GM19023 (cell line): ENCODE measurements around the gene GATAD2B.

Experiments
- ATAC-seq: cut with Tn5 transposase; IDR thresholded peaks from one replicate; pipeline ENCODE4 v1.9.1; 2021; ENCODE audit warnings: mild to moderate bottlenecking, moderate library complexity; ENCODE audit not compliant: unreplicated experiment

GATAD2B gene

GRCh38 chr1:153922972-153923925, at the start of gene GATAD2B:
TSS of gene GATAD2B (minus strand) at chr1:153922972. CDS start at chr1:153828347, 94,625 bp downstream.
- peak; percentile 94 for ATAC-seq

GRCh38 chr1:153970346-153970745, 47.6 kb upstream of the GATAD2B start:
- no peak for ATAC-seq

- ATAC-seq: no peak
Measured at GRCh38 chr1:153968972-153969371, 46.2 kb upstream of the GATAD2B start.

- ATAC-seq: no peak
Measured at GRCh38 chr1:153968408-153968807, 45.6 kb upstream of the GATAD2B start.

GRCh38 chr1:153968000-153968363, 45.2 kb upstream of the GATAD2B start:
- ATAC-seq: no peak

- peak; percentile 71 for ATAC-seq
Measured at GRCh38 chr1:153967107-153967999, 44.6 kb upstream of the GATAD2B start, which contains the start of gene CREB3L4. TSS of gene CREB3L4 (plus strand) at chr1:153967902. CDS start at chr1:153968526, 624 bp downstream.

GRCh38 chr1:153963850-153964331, 41.1 kb upstream of the GATAD2B start:
- peak; percentile 1 for ATAC-seq

GRCh38 chr1:153963030-153963849, 40.5 kb upstream of the GATAD2B start, which contains the start of gene SLC39A1:
TSS of gene SLC39A1 (minus strand) at chr1:153963537. CDS start at chr1:153962715, 822 bp downstream.
- ATAC-seq: peak; percentile 54

GRCh38 chr1:153962088-153963029, 39.6 kb upstream of the GATAD2B start:
- ATAC-seq: no peak

GRCh38 chr1:153961421-153961820, 38.6 kb upstream of the GATAD2B start:
- ATAC-seq: no peak

GRCh38 chr1:153960206-153960605, 37.4 kb upstream of the GATAD2B start:
- no peak for ATAC-seq

- ATAC-seq: no peak
Measured at GRCh38 chr1:153959454-153959853, 36.7 kb upstream of the GATAD2B start.

- no peak for ATAC-seq
Measured at GRCh38 chr1:153958961-153959260, 36.1 kb upstream of the GATAD2B start.

- peak; percentile 78 for ATAC-seq
Measured at GRCh38 chr1:153958111-153958960, 35.6 kb upstream of the GATAD2B start, which contains the start of gene CRTC2. TSS of gene CRTC2 (minus strand) at chr1:153958612. CDS start at chr1:153958497, 115 bp downstream.

- peak; percentile 5 for ATAC-seq
Measured at GRCh38 chr1:153957744-153958110, 35.0 kb upstream of the GATAD2B start.

- no peak for ATAC-seq
Measured at GRCh38 chr1:153956997-153957715, 34.4 kb upstream of the GATAD2B start.

GRCh38 chr1:153954826-153955225, 32.1 kb upstream of the GATAD2B start:
- no peak for ATAC-seq
